WTC11 (cell line): Measurements from ENCODE around the gene RHCG.

Experiments
- CTCF ChIP-seq: fragments of 200-600 bp; IDR thresholded peaks from 2 replicates; pipeline ENCODE4 v1.8.0; 2022; ENCODE audit warnings: antibody characterized with exemption
- ESRRA ChIP-seq: sonication (generic); formaldehyde crosslinking; IDR thresholded peaks from 2 replicates; pipeline ENCODE4 v1.8.1; 2022; ENCODE audit warnings: mild to moderate bottlenecking, missing genetic modification reagents, borderline replicate concordance
- FOXJ3 ChIP-seq: sonication (generic); formaldehyde crosslinking; IDR thresholded peaks from 2 replicates; pipeline ENCODE4 v1.9.0; 2021; ENCODE audit warnings: missing genetic modification reagents, mild to moderate bottlenecking, borderline replicate concordance
- MAX ChIP-seq: sonication (generic); formaldehyde crosslinking; IDR thresholded peaks from 2 replicates; pipeline ENCODE4 v1.8.0; 2022; ENCODE audit warnings: mild to moderate bottlenecking, missing genetic modification reagents
- NFYB ChIP-seq: sonication (generic); formaldehyde crosslinking; conservative IDR thresholded peaks from 2 replicates; pipeline ENCODE4 v1.8.0; 2022; ENCODE audit warnings: low read depth, missing genetic modification reagents
- ZNF138 ChIP-seq: sonication (generic); formaldehyde crosslinking; conservative IDR thresholded peaks from 2 replicates; pipeline ENCODE4 v1.8.1; 2022; ENCODE audit warnings: mild to moderate bottlenecking, moderate library complexity, missing genetic modification reagents
- ZNF232 ChIP-seq: sonication (generic); formaldehyde crosslinking; IDR thresholded peaks from 2 replicates; pipeline ENCODE4 v1.8.0; 2022; ENCODE audit warnings: mild to moderate bottlenecking, missing genetic modification reagents
- ZNF512 ChIP-seq: sonication (generic); formaldehyde crosslinking; IDR thresholded peaks from 2 replicates; pipeline ENCODE4 v1.8.1; 2022; ENCODE audit warnings: missing genetic modification reagents, borderline replicate concordance
- TF ChIP-seq, protein P1 (sequence below): sonication (generic); formaldehyde crosslinking; IDR thresholded peaks from 2 replicates; pipeline ENCODE4 v1.8.1; 2023; ENCODE audit warnings: mild to moderate bottlenecking, missing genetic modification reagents, moderate library complexity
- TF ChIP-seq, protein P2 (sequence below): sonication (generic); formaldehyde crosslinking; IDR thresholded peaks from 2 replicates; pipeline ENCODE4 v1.8.0; 2023; ENCODE audit warnings: missing genetic modification reagents, mild to moderate bottlenecking, borderline replicate concordance

- no peak for TF ChIP-seq CTCF
- TF ChIP-seq ESRRA, result no peak
- TF ChIP-seq MAX (CRISPR knock-in tag), result no peak
- no peak for TF ChIP-seq ZNF512 (CRISPR knock-in tag)
- TF ChIP-seq, protein P1, sequence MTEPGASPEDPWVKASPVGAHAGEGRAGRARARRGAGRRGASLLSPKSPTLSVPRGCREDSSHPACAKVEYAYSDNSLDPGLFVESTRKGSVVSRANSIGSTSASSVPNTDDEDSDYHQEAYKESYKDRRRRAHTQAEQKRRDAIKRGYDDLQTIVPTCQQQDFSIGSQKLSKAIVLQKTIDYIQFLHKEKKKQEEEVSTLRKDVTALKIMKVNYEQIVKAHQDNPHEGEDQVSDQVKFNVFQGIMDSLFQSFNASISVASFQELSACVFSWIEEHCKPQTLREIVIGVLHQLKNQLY (CRISPR knock-in tag), result no peak
- no peak for TF ChIP-seq NFYB (CRISPR knock-in tag)
- no peak for TF ChIP-seq ZNF232 (CRISPR knock-in tag)
- TF ChIP-seq ZNF138, result no peak
- no peak for TF ChIP-seq FOXJ3 (CRISPR knock-in tag)
- TF ChIP-seq, protein P2, sequence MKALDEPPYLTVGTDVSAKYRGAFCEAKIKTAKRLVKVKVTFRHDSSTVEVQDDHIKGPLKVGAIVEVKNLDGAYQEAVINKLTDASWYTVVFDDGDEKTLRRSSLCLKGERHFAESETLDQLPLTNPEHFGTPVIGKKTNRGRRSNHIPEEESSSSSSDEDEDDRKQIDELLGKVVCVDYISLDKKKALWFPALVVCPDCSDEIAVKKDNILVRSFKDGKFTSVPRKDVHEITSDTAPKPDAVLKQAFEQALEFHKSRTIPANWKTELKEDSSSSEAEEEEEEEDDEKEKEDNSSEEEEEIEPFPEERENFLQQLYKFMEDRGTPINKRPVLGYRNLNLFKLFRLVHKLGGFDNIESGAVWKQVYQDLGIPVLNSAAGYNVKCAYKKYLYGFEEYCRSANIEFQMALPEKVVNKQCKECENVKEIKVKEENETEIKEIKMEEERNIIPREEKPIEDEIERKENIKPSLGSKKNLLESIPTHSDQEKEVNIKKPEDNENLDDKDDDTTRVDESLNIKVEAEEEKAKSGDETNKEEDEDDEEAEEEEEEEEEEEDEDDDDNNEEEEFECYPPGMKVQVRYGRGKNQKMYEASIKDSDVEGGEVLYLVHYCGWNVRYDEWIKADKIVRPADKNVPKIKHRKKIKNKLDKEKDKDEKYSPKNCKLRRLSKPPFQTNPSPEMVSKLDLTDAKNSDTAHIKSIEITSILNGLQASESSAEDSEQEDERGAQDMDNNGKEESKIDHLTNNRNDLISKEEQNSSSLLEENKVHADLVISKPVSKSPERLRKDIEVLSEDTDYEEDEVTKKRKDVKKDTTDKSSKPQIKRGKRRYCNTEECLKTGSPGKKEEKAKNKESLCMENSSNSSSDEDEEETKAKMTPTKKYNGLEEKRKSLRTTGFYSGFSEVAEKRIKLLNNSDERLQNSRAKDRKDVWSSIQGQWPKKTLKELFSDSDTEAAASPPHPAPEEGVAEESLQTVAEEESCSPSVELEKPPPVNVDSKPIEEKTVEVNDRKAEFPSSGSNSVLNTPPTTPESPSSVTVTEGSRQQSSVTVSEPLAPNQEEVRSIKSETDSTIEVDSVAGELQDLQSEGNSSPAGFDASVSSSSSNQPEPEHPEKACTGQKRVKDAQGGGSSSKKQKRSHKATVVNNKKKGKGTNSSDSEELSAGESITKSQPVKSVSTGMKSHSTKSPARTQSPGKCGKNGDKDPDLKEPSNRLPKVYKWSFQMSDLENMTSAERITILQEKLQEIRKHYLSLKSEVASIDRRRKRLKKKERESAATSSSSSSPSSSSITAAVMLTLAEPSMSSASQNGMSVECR (CRISPR knock-in tag), result no peak
Observed at GRCh38 chr15:89442155-89442554, 54.2 kb downstream of the RHCG start.
